HG03354 (cell line): ENCODE measurements around the gene MESP1.
A peak's percentile ranks its signal among the peaks of the same experiment; 100 is the strongest.

ENCODE experiments used
- ATAC-seq: cut with Tn5 transposase; IDR thresholded peaks from one replicate; pipeline ENCODE4 v1.9.1; 2021; ENCODE audit warnings: mild to moderate bottlenecking; ENCODE audit not compliant: unreplicated experiment, poor library complexity, severe bottlenecking

The MESP1 gene

DNA sequence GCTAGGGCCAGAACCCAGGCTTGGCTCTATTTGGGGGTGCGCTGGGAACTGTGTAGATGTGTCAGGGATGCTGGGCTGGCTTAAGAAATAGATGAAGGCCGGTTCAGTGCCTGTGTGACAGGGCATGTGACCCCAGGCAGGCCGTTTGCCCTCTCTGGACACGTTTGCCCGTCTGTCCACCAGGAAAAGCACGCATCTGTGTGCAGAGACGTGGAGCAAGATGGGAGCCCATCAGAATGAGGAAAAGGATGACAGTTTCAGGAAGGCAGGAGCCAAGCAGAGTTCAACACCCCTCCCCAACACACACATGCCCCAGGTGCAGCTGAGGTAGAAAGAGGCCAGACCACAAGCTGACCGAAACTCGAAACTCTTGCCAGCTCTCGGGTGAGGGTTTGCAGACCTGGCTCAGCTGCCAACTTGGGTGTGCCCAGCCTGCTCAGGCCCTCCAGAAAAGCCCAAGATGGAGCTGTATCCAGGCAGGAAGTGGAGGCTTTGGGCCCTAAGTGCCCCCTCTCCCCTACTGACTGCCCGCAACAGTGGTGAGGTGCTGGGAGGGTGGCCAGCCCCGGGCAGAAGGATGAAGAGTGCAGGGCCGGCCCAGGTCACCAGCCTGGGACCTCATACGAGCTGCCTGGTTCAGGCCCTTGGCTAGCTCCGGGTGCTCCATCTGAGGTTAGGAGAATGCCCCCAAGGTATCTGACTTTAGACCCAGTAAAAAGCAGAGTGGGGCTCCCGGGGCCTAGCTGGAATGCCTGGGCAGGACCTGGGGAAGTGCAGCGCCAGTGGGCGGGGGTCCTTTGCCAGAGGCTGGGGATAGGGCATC, 10.2 kb upstream of the MESP1 start:
- peak; percentile 51 for ATAC-seq

DNA sequence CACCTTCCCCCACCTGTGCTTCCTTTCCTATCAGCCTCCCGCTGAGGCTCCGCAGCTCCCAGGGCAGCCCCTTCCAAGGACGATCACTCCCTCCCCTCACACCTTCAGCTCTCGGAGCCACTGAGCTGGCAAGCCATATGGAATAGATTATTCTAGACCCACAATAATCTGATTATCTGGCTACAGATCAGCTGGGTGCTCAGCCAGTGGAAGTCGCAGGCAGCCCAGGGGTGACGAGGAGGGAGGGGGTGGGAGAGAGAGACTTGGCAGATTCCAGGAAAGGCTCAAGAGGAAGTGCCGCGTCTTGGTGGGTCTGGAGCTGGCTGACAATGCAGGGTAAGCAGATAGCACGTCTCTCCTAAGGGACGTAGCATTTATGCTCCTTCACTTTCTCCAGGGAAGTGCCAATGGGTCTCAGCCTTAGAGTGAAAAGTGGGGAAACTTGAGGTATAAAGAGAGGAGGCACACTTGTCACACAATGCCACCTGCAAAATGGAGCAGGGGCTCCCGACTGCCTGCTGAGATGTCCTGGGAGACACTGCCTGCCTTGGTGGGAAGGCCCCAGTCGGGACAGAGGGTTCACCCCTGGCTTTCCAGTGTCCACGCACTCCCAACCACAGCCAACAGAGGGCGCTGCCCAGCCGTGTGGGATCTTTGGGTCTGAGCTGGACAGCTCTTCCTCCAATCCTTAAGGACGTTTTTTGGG, 9.4 kb upstream of the MESP1 start:
- peak; percentile 76 for ATAC-seq

DNA sequence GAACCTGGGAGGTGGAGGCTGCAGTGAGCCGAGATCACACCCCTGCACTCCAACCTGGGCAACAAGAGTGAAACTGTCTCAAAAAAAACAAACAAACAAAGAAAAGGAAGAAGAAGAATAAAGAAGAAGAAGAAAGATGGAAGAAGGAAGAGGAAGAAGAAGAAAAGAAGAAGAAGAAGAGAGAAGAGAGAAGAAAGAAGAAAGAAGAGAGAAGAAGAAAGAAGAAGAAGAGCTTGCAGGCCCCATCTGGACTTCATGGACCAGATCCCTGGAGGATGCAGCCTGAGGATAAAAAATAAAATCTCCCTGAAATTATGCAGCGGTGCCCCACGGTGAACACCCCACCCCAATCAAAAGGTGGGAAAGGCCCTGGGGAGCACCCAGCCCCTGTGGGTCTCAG, 8.8 kb upstream of the MESP1 start:
- ATAC-seq, result no peak

DNA sequence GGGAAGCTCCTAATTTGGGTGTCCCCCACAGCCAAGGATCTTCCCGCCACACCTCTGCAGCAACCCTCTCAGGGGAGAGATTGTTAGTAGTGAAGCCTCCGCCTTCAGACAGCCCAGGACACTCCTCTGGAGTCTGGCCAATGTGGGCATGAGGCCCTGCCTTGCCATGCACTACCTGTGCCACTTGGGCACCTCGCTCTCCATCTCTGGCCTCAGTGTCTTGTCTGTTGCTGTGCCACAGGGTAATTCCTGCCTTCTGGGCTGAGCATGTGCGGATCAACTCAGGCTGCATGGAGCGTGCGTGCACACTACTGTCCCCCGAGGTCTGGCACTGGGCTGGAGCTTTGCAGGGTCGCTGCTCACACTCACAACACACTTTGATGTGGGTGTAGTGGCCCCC, 7.9 kb upstream of the MESP1 start:
- ATAC-seq, result no peak

DNA sequence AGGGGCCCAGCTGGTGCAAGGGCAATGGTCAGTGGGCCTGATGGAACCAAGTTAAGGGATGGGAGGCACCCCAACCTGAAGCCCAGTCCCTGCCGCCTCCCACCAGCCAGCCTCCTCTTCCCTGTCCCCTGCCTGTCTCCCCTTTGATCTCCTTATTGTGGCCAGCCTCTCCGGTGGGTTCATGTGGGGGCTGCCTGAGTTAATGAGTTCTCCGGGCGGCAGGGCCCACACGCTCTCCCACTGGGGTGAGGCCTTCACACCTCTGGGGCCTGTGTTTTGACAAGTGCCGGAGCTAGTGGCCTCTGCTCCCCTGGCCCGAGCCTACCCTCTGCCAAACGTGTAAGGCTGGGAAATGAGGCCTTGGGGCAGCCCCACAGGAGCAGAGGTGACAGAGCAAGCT, 7.2 kb upstream of the MESP1 start:
- no peak for ATAC-seq

DNA sequence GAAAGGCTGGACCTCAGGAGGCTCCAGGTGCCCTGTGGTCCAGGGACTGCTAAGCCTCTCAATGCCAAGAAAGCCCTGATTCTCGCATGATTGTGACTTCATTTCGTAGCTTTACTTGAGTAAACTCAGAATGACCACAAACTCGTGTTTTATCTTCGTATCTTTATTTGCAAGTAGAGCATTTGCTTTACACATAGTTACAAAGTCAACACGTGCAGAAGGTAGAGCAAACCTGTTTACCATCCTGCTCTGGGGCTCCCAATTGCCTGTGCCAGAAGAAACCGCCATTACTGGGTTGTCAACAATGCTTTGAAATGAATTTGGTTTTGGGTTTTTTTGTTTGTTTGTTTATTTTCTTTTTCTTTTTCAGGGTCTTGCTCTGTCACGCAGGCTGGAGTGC, 5.8 kb upstream of the MESP1 start:
- ATAC-seq, result no peak

DNA sequence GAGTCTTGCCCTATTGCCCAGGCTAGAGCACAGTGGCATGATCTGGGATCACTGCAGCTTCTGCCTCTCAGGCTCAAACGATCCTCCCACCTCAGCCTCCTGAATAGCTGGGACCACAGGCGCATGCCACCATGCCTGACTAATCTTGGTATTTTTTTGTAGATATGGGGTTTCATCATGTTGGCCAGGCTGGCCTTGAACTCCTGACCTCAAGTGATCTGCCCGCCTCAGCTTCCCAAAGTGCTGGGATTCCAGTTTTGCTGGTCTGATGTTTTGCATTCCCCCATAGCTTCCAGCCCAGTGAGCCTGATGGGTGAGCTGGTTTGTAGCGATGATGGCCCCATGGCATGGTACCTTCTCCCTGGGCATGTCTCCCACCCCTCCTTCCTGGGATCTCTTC, 4.7 kb upstream of the MESP1 start:
- no peak for ATAC-seq

DNA sequence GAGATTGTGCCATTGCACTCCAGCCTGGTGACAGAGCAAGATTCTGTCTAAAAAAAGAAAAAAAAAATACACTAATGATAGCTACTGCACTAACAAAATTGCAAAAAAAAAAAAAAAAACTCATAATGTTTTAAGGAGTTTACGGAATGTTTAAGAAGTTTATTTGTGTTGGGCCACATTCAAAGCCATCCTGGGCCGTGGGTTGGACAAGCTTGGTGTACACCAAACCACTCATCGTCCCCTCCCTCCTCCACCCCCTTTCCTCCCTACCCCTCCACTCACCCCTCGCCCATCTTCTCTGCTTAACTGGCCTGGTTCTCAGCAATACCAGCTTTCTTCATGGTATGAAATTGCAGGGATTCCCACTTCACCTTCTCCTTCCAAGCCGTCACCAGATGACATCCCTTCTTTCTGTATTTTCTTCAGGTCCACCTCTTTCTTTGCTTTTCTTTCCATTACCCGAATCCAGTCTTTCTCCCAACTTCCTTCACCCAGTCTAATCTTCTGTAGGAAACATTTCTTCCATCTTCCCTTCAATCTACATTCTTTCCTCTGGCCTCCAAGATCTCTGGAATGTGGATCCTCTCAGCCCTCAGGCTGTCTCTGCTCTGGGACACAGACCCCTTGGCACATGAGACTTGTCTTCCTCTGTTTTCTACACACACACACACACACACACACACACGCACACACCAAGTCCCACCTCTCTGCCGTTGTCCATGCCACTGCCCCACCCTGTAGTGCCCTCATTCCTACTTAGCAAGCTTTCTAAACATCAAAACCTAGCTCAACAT, 3.5 kb upstream of the MESP1 start:
- no peak for ATAC-seq

DNA sequence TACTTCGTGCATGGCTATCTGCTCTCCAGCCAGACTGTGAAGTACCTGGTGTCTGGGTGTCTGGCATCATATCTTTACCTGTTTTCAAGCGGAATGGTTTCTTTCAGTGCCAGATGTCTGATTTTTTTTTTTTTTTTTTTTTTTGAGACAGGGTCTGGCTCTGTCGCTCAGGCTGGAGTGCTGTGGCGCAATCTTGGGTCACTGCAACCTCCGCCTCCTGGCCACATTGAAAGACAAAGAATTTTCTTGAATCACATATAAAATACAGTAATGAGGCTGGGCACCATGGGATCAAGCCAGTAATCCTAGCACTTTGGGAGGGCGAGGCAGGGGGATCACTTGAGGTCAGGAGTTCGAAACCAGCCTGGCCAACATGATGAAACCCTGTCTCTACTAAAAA, 2.8 kb upstream of the MESP1 start:
- ATAC-seq, result no peak

DNA sequence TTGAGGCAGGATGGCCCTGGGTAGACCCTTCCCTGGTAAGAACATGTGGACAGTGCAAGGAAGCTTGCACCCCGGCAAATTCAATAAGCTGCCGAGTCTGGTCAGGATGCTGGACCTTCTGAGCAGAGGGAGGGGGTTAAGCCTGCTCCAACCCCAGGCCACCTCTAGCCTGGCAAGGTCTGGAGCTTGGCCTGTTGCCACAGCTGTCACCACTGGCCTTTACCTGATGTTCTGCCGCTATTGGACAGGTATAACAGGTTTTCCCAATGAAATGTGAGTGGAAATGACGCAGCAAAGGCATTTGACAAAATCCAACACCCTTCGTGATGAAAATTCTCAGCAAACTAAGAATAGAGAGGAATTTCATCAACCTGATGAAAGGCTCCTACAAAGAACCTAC, 699 bp upstream of the MESP1 start:
- ATAC-seq, result no peak

DNA sequence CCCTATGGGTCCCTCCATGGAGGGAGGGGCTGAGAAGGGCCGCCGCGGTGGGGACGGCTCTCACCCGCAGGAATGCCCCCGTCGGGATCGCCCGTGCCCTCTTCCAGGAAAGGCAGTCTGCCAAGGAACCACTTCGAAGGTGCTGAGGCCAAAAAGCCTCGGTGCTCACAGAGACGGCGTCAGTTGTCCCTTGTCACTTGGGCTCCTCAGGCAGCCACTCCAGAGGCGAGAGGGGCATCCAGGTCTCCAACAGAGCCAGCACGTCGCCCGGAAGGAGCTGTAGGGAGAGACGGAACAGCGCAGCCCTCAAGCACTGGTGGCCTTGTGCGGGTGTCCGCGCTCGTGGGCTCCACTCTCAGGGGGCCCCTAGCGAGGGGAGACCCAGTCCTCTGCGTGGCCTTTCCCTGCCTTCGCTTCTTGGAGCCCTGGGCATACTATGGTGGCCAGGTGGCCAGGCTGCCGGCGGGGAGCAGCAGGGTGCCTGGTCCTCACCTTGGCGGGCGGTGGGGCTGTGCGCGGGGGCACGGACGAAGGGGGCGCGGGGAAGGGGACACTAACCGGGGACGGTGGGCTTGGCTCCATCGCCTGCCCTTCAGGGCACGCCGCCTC, 994 bp downstream of the MESP1 start:
- ATAC-seq, result peak; percentile 2

DNA sequence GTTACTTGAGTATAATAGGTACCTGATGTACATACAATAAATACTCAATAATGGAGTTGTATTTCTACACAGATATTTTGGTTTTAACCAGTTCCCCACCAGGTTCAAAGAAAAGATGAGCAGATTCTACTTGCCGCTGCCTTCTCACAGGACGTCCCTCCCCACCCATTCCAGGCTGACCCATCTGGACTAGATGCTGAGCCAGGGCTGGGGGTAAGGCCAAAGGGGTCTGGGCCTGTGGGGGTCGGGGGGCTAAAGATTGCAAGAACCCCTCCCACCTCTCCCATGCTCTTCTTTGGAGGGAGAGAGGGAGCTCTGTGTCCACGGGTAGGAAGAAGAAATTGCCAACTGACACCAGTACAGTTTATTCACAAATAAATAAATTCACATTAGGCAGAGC, 1.5 kb downstream of the MESP1 start:
- ATAC-seq, result no peak

DNA sequence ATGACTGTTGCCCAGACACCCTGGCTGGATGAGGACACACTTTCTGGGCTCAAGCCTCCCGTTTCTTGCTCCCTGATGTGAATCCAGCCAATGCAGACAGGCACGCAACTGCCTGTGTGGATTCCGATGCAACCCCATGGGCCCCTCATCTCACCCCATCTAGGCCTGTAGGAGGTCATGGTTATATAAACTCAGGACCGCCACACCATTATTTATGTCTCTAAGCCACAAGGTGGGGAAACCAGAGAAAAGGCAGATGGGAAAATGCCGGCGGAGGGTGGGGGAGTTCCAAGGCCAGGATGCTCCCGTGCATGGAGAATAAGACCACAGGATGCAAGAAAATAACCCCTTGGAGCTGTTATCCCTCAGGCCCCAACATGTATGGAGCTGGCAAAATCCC, 2.0 kb downstream of the MESP1 start:
- no peak for ATAC-seq

DNA sequence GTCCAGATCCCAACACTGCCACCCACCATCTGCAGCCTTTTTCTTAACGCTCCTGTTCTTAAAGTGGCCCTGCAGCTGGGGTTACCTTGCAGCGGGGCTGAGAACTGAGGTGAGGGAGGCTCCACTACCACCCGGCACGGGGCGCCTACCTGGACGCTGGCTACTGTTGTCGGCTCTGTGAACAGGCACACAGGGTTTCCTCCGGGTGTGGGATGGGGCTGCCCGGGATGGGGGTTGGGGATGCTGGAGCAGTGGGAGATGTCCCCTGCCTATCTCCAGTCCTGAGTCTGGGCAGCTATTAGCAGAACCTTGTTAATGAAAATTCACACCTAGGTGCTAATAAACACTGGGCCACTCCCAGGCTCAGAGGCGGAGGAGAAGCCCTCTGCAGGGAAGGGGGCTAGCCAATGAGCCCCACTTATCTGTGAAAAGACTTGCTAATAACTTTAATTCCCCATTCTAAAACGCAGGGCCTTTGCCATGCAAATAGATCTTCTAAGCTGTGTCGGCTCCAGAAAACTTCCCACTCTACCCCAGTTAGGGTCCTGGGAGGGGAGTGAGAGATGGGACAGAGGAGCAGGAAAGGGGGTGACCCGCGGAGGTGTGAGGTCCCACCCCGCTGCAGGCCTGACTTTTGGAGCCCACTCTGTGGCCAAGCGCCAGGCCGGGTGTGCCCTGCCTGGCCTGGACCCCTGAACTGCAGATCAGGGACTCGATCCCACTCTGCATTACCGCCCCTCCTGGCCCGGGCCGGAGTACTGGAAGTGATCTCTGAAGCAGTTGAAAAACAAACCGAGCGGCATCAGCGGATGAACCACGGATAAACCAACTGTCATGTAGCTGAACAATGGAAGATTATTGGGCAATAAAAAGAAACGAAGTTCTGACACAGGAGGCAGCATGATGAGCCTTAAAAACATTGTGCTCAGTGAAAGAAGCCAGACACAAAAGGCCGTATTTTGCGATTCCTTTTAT, 3.1 kb downstream of the MESP1 start:
- no peak for ATAC-seq

DNA sequence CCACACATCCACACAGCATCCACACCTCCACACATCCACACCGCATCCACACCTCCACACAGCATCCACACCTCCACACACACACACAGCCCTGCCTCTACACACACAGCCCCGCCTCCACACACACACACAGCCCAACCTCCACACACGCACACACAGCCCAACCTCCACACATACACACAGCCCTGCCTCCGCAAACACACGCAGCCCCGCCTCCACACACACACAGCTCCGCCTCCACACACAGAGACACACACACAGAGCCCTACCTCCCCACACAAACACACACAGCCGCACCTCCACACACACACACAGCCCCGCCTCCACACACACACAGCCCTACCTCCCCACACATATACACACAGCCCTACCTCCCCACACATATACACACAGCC, 4.7 kb downstream of the MESP1 start:
- ATAC-seq, result no peak

DNA sequence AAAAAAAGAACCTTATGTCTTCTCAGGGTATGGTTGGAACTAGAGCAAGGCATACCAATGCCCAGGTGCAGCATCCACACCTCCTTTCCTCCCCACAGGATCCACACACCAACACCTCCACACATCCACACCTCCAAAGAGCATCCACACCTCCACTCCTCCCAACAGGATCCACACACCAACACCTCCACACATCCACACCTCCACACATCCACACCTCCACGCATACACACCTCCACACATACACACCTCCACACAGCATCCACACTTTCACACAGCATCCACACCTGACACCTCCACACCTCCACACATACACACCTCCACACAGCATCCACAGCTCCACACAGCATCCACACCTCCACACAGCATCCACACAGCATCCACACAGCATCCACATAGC, 5.3 kb downstream of the MESP1 start:
- ATAC-seq, result no peak

DNA sequence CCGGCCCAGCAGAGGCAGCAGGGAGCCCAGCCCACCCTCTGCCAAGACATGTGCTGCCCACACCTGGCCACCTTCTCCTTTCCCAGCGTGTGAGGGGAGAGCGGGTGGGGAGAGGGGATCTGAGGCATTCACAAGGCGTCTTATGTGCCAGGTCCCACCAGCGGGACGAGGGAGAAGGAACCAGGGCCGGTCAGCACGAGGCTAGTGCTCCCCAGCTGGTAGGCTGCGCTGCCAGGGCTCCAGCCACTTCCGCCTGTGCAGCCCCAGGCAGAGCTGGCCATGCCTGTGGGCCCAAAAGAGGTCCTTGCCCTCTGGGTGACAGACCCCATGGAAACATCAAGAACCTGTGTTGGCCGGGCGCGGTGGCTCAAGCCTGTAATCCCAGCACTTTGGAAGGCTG, 5.9 kb downstream of the MESP1 start:
- ATAC-seq, result no peak

DNA sequence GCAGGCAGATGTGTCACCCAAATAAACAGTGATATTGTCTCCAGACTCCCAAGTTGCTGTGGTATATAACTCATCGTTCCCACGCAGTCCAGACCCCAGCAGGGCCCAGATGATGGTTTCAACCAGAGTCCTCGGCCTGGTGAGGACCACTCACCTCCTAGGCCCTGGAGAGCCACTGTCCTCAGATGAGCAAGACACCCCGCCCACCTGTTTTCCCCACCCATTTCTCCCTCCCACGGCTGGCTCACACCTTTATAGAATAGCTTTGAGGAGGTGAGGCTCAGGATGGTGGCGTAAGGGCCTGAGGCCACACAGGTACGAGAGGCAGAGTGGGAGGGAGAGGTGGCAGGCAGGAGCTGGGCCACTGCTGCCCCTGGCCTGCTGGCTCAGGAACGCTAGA, 7.5 kb downstream of the MESP1 start:
- ATAC-seq, result no peak

DNA sequence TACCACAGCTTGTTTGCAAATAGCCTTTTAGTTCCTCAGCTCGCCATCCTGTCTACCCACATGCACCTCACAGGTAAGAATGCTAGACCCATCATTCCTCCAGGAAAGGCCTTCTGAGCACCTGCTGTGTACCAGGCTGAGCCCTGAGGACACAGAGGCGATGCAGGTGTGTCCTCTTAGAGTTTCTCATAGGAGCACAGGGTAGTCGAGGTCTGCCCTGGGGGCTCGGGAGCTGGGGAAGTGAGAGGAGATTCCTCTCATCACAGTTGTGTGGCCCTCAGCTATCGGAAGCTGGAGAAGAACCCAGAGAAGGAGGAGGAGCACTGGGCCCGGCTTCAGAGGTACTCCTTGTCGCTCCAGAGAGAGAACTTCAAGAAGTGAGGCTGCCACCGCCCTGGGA, 8.0 kb downstream of the MESP1 start:
- no peak for ATAC-seq
